Measurements from ENCODE around the gene ARRDC3.

The ARRDC3 gene

GRCh38 chr5:91379246-91379913 is 3.7 kb downstream of the ARRDC3 start:
- peaks cover 41% of the 10 kb centered on the region for H3K36me3 Mint-ChIP-seq (ENCODE audit: low read depth)
- peaks cover 53% of the 10 kb centered on the region for H3K4me1 Mint-ChIP-seq (ENCODE audit: low read depth)
- H3K27ac Mint-ChIP-seq, result peak overlapping the region; percentile 100
- H3K4me3 Mint-ChIP-seq, result peak overlapping the region; percentile 95
- no peaks in the 10 kb centered on the region for H3K9me3 Mint-ChIP-seq
- H3K27me3 Mint-ChIP-seq, result no peaks in the 10 kb centered on the region

- Mint-ChIP-seq H3K4me3 (peak overlapping the region; percentile 95), H3K27ac (peak overlapping the region; percentile 93), H3K4me1 (ENCODE audit: low read depth) (peaks cover 51% of the 10 kb centered on the region), H3K36me3 (ENCODE audit: low read depth) (peaks cover 46% of the 10 kb centered on the region), H3K27me3 (no peaks in the 10 kb centered on the region), H3K9me3 (no peaks in the 10 kb centered on the region)
Measured at GRCh38 chr5:91378752-91379211, 4.3 kb downstream of the ARRDC3 start.

GRCh38 chr5:91374893-91375520 is 8.1 kb downstream of the ARRDC3 start:
- peak overlapping the region; percentile 63 for H3K27ac Mint-ChIP-seq
- H3K4me1 Mint-ChIP-seq (ENCODE audit: low read depth), result peaks cover 76% of the 10 kb centered on the region
- no peaks in the 10 kb centered on the region for H3K27me3 Mint-ChIP-seq
- H3K36me3 Mint-ChIP-seq (ENCODE audit: low read depth), result peaks cover 82% of the 10 kb centered on the region
- peak overlapping the region; percentile 30 for H3K4me3 Mint-ChIP-seq
- no peaks in the 10 kb centered on the region for H3K9me3 Mint-ChIP-seq

GRCh38 chr5:91373600-91373999 is 9.5 kb downstream of the ARRDC3 start:
- peaks cover 72% of the 10 kb centered on the region for H3K4me1 Mint-ChIP-seq (ENCODE audit: low read depth)
- H3K36me3 Mint-ChIP-seq (ENCODE audit: low read depth), result peaks cover 87% of the 10 kb centered on the region
- H3K4me3 Mint-ChIP-seq, result no peak overlapping the region
- no peaks in the 10 kb centered on the region for H3K27me3 Mint-ChIP-seq
- H3K27ac Mint-ChIP-seq, result no peak overlapping the region
- H3K9me3 Mint-ChIP-seq, result no peaks in the 10 kb centered on the region

GRCh38 chr5:91373006-91373405 is 10.1 kb downstream of the ARRDC3 start:
- Mint-ChIP-seq H3K4me1 (ENCODE audit: low read depth) (peaks cover 70% of the 10 kb centered on the region), H3K27me3 (no peaks in the 10 kb centered on the region), H3K27ac (peak overlapping the region; percentile 85), H3K36me3 (ENCODE audit: low read depth) (peaks cover 91% of the 10 kb centered on the region), H3K9me3 (no peaks in the 10 kb centered on the region), H3K4me3 (peak overlapping the region; percentile 23)

GRCh38 chr5:91369480-91369879 is 13.6 kb downstream of the ARRDC3 start:
- Mint-ChIP-seq H3K27me3 (no peaks in the 10 kb centered on the region), H3K36me3 (ENCODE audit: low read depth) (peaks cover 71% of the 10 kb centered on the region), H3K9me3 (no peaks in the 10 kb centered on the region), H3K4me3 (no peak overlapping the region), H3K27ac (no peak overlapping the region), H3K4me1 (ENCODE audit: low read depth) (peaks cover 38% of the 10 kb centered on the region)

- Mint-ChIP-seq H3K4me3 (no peak overlapping the region), H3K9me3 (no peaks in the 10 kb centered on the region), H3K36me3 (ENCODE audit: low read depth) (peaks cover 59% of the 10 kb centered on the region), H3K27ac (no peak overlapping the region), H3K4me1 (ENCODE audit: low read depth) (peaks cover 29% of the 10 kb centered on the region), H3K27me3 (no peaks in the 10 kb centered on the region)
Measured at GRCh38 chr5:91367908-91368648, 15.0 kb downstream of the ARRDC3 start.

GRCh38 chr5:91367344-91367743 is 15.8 kb downstream of the ARRDC3 start:
- peaks cover 27% of the 10 kb centered on the region for H3K4me1 Mint-ChIP-seq (ENCODE audit: low read depth)
- peaks cover 56% of the 10 kb centered on the region for H3K36me3 Mint-ChIP-seq (ENCODE audit: low read depth)
- H3K27me3 Mint-ChIP-seq, result no peaks in the 10 kb centered on the region
- no peak overlapping the region for H3K4me3 Mint-ChIP-seq
- H3K27ac Mint-ChIP-seq, result no peak overlapping the region
- H3K9me3 Mint-ChIP-seq, result peaks cover 4% of the 10 kb centered on the region

- H3K27me3 Mint-ChIP-seq, result no peaks in the 10 kb centered on the region
- no peak overlapping the region for H3K27ac Mint-ChIP-seq
- no peak overlapping the region for H3K4me3 Mint-ChIP-seq
- peaks cover 53% of the 10 kb centered on the region for H3K36me3 Mint-ChIP-seq (ENCODE audit: low read depth)
- peaks cover 9% of the 10 kb centered on the region for H3K9me3 Mint-ChIP-seq
- peaks cover 24% of the 10 kb centered on the region for H3K4me1 Mint-ChIP-seq (ENCODE audit: low read depth)
Measured at GRCh38 chr5:91366551-91366950, 16.6 kb downstream of the ARRDC3 start.

GRCh38 chr5:91365498-91365897 is 17.6 kb downstream of the ARRDC3 start:
- Mint-ChIP-seq H3K9me3 (peaks cover 15% of the 10 kb centered on the region), H3K27ac (no peak overlapping the region), H3K27me3 (no peaks in the 10 kb centered on the region), H3K4me1 (ENCODE audit: low read depth) (peaks cover 28% of the 10 kb centered on the region), H3K36me3 (ENCODE audit: low read depth) (peaks cover 50% of the 10 kb centered on the region), H3K4me3 (no peak overlapping the region)

GRCh38 chr5:91362935-91363334 is 20.2 kb downstream of the ARRDC3 start:
- Mint-ChIP-seq H3K4me1 (ENCODE audit: low read depth) (peaks cover 23% of the 10 kb centered on the region), H3K27ac (no peak overlapping the region), H3K4me3 (no peak overlapping the region), H3K9me3 (peaks cover 15% of the 10 kb centered on the region), H3K36me3 (ENCODE audit: low read depth) (peaks cover 26% of the 10 kb centered on the region), H3K27me3 (peaks cover 3% of the 10 kb centered on the region)

- H3K27ac Mint-ChIP-seq, result no peak overlapping the region
- peaks cover 23% of the 10 kb centered on the region for H3K4me1 Mint-ChIP-seq (ENCODE audit: low read depth)
- H3K27me3 Mint-ChIP-seq, result peaks cover 9% of the 10 kb centered on the region
- H3K9me3 Mint-ChIP-seq, result peaks cover 15% of the 10 kb centered on the region
- H3K36me3 Mint-ChIP-seq (ENCODE audit: low read depth), result peaks cover 21% of the 10 kb centered on the region
- peak overlapping the region; percentile 60 for H3K4me3 Mint-ChIP-seq
Measured at GRCh38 chr5:91361790-91362189, 21.3 kb downstream of the ARRDC3 start.

- Mint-ChIP-seq H3K27ac (peak overlapping the region; percentile 77), H3K27me3 (peaks cover 9% of the 10 kb centered on the region), H3K9me3 (peaks cover 15% of the 10 kb centered on the region), H3K4me1 (ENCODE audit: low read depth) (peaks cover 23% of the 10 kb centered on the region), H3K4me3 (peak overlapping the region; percentile 60), H3K36me3 (ENCODE audit: low read depth) (peaks cover 16% of the 10 kb centered on the region)
Measured at GRCh38 chr5:91361055-91361701, 21.9 kb downstream of the ARRDC3 start.

GRCh38 chr5:91359962-91360609 is 23.0 kb downstream of the ARRDC3 start:
- Mint-ChIP-seq H3K27ac (no peak overlapping the region), H3K27me3 (peaks cover 9% of the 10 kb centered on the region), H3K36me3 (ENCODE audit: low read depth) (peaks cover 16% of the 10 kb centered on the region)

More at GRCh38 chr5:91359962-91360609, 23.0 kb downstream of the ARRDC3 start:
- H3K4me3 Mint-ChIP-seq, result no peak overlapping the region
- H3K4me1 Mint-ChIP-seq (ENCODE audit: low read depth), result peaks cover 23% of the 10 kb centered on the region
- H3K9me3 Mint-ChIP-seq, result peaks cover 15% of the 10 kb centered on the region

Measured in stimulated activated naive CD8-positive, alpha-beta T cell treated with anti-CD3 and anti-CD28 coated beads, Interleukin-15, Interleukin-2, amounts not matched to agents 100 ng/mL and 50 ng/mL, for 24 hours (primary cell).